Measurements from ENCODE around the gene LAIR2. TPM values are rescaled to one million over a fixed set of nuclear protein-coding genes. Genes with fewer than 3 reads are reported as not detected.
A peak's percentile ranks its signal among the peaks of the same experiment; 100 is the strongest.

Gene LAIR2
- total and polyA plus RNA-seq, 2 of the 13 experiments (the other 11 are each of a cell fraction or from before 2014, with no cell fraction given) = 1.3 to 1.9 TPM

DNA sequence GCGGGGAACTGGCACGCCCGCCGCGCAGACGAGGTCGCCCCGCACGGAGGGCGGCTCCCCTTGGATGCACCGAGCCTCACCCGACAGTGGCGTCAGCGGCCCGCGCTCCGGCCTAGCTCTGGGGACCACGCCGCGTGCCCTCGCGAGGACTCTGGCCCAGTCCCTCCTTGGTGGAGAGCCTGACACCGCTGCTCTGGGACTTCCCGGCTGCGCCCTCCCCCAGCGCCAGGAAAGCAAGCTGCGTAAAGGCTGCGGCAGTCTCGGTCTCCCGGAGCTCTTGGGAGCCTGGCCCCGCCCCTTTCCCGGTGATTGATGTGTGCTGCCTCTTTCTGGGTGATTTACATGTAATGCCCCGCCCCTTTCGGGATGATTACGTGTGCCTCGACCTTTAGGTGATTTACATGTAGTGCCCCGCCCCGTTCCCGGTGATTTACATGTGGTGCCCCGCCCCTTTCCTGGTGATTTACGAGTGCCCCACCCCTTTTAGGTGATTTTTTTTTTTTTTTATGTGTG, 39.0 kb upstream of the LAIR2 start, which contains the start of gene LENG9 (continued):
- TF ChIP-seq, protein P1, sequence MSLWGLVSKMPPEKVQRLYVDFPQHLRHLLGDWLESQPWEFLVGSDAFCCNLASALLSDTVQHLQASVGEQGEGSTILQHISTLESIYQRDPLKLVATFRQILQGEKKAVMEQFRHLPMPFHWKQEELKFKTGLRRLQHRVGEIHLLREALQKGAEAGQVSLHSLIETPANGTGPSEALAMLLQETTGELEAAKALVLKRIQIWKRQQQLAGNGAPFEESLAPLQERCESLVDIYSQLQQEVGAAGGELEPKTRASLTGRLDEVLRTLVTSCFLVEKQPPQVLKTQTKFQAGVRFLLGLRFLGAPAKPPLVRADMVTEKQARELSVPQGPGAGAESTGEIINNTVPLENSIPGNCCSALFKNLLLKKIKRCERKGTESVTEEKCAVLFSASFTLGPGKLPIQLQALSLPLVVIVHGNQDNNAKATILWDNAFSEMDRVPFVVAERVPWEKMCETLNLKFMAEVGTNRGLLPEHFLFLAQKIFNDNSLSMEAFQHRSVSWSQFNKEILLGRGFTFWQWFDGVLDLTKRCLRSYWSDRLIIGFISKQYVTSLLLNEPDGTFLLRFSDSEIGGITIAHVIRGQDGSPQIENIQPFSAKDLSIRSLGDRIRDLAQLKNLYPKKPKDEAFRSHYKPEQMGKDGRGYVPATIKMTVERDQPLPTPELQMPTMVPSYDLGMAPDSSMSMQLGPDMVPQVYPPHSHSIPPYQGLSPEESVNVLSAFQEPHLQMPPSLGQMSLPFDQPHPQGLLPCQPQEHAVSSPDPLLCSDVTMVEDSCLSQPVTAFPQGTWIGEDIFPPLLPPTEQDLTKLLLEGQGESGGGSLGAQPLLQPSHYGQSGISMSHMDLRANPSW (CRISPR knock-in tag; IDR thresholded peaks at IDR 0.05; ENCODE audit: borderline replicate concordance) = no peak
- TF ChIP-seq SOX6 (IDR thresholded peaks at IDR 0.05) (no peak), SOX6 (CRISPR knock-in tag; IDR thresholded peaks at IDR 0.05) (no peak), ZNF12 (CRISPR knock-in tag; IDR thresholded peaks at IDR 0.05) (peak; percentile 54), PAX8 (CRISPR knock-in tag; IDR thresholded peaks at IDR 0.05; ENCODE audit: borderline replicate concordance) (no peak), TBP (CRISPR knock-in tag; IDR thresholded peaks at IDR 0.05) (no peak), ZNF33A (CRISPR knock-in tag; IDR thresholded peaks at IDR 0.05; ENCODE audit: borderline replicate concordance) (no peak), ZNF432 (CRISPR knock-in tag; IDR thresholded peaks at IDR 0.05; ENCODE audit: borderline replicate concordance) (no peak), ZNF501 (CRISPR knock-in tag; IDR thresholded peaks at IDR 0.05) (no peak), SMARCC2 (IDR thresholded peaks at IDR 0.05) (no peak), ZNF121 (CRISPR knock-in tag; IDR thresholded peaks at IDR 0.05) (no peak), ZFP82 (CRISPR knock-in tag; IDR thresholded peaks at IDR 0.05; ENCODE audit: borderline replicate concordance) (peak; percentile 97; the same call in 1 of the 2 replicates)
- TF ChIP-seq, protein P2, sequence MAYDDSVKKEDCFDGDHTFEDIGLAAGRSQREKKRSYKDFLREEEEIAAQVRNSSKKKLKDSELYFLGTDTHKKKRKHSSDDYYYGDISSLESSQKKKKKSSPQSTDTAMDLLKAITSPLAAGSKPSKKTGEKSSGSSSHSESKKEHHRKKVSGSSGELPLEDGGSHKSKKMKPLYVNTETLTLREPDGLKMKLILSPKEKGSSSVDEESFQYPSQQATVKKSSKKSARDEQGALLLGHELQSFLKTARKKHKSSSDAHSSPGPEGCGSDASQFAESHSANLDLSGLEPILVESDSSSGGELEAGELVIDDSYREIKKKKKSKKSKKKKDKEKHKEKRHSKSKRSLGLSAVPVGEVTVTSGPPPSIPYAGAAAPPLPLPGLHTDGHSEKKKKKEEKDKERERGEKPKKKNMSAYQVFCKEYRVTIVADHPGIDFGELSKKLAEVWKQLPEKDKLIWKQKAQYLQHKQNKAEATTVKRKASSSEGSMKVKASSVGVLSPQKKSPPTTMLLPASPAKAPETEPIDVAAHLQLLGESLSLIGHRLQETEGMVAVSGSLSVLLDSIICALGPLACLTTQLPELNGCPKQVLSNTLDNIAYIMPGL (CRISPR knock-in tag; IDR thresholded peaks at IDR 0.05; ENCODE audit: borderline replicate concordance in 1 of 2, low read depth in 1 of 2) = peak in 1 of 2 experiments; percentile 43; a peak in 1 of 4 replicates
- TF ChIP-seq, protein P3, sequence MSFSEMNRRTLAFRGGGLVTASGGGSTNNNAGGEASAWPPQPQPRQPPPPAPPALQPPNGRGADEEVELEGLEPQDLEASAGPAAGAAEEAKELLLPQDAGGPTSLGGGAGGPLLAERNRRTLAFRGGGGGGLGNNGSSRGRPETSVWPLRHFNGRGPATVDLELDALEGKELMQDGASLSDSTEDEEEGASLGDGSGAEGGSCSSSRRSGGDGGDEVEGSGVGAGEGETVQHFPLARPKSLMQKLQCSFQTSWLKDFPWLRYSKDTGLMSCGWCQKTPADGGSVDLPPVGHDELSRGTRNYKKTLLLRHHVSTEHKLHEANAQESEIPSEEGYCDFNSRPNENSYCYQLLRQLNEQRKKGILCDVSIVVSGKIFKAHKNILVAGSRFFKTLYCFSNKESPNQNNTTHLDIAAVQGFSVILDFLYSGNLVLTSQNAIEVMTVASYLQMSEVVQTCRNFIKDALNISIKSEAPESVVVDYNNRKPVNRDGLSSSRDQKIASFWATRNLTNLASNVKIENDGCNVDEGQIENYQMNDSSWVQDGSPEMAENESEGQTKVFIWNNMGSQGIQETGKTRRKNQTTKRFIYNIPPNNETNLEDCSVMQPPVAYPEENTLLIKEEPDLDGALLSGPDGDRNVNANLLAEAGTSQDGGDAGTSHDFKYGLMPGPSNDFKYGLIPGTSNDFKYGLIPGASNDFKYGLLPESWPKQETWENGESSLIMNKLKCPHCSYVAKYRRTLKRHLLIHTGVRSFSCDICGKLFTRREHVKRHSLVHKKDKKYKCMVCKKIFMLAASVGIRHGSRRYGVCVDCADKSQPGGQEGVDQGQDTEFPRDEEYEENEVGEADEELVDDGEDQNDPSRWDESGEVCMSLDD (CRISPR knock-in tag; IDR thresholded peaks at IDR 0.05; ENCODE audit: borderline replicate concordance) = no peak
- TF ChIP-seq, protein P4, sequence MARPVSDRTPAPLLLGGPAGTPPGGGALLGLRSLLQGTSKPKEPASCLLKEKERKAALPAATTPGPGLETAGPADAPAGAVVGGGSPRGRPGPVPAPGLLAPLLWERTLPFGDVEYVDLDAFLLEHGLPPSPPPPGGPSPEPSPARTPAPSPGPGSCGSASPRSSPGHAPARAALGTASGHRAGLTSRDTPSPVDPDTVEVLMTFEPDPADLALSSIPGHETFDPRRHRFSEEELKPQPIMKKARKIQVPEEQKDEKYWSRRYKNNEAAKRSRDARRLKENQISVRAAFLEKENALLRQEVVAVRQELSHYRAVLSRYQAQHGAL (CRISPR knock-in tag; IDR thresholded peaks at IDR 0.05; ENCODE audit: not compliant biosample characterization) = no peak
- TF ChIP-seq, protein P5, sequence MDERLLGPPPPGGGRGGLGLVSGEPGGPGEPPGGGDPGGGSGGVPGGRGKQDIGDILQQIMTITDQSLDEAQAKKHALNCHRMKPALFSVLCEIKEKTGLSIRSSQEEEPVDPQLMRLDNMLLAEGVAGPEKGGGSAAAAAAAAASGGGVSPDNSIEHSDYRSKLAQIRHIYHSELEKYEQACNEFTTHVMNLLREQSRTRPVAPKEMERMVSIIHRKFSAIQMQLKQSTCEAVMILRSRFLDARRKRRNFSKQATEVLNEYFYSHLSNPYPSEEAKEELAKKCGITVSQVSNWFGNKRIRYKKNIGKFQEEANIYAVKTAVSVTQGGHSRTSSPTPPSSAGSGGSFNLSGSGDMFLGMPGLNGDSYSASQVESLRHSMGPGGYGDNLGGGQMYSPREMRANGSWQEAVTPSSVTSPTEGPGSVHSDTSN (CRISPR knock-in tag; IDR thresholded peaks at IDR 0.05) = peak; percentile 74
- TF ChIP-seq, protein P6, sequence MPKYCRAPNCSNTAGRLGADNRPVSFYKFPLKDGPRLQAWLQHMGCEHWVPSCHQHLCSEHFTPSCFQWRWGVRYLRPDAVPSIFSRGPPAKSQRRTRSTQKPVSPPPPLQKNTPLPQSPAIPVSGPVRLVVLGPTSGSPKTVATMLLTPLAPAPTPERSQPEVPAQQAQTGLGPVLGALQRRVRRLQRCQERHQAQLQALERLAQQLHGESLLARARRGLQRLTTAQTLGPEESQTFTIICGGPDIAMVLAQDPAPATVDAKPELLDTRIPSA (CRISPR knock-in tag; IDR thresholded peaks at IDR 0.05; ENCODE audit: borderline replicate concordance) = no peak
